Activated effector memory CD4-positive, alpha-beta T cell treated with anti-CD3 and anti-CD28 coated beads, Interleukin-2, amount 50 U/mL, for 16 hours (primary cell): ENCODE results near the gene BCAT1.

ENCODE experiments used
- DNase-seq: peaks from one replicate; pipeline ENCODE4 v3.0.0-alpha.2; 2020

BCAT1 gene

DNA sequence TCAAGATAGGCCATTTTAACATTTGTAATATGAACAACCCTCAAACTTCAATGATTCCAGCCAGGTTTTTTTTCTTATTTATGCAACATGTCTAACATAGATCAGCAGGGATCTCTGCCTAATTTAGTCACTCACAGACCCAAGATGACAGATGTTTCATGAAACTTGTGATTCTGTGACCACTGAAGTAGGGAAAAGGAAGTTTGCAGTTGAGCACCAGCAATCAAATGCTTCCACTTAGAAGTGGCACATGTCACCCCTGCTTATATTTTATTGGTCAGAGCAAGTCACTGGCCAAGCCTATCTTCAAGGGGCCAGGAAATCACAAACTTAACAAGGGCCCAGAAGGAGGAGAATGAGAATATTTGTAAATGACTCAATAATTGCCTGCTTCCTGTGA lies 150.6 kb downstream of the BCAT1 start:
- DNase-seq, result no peak

GRCh38 chr12:24797901-24798300 lies 151.0 kb downstream of the BCAT1 start:
- DNase-seq, result no peak

DNA sequence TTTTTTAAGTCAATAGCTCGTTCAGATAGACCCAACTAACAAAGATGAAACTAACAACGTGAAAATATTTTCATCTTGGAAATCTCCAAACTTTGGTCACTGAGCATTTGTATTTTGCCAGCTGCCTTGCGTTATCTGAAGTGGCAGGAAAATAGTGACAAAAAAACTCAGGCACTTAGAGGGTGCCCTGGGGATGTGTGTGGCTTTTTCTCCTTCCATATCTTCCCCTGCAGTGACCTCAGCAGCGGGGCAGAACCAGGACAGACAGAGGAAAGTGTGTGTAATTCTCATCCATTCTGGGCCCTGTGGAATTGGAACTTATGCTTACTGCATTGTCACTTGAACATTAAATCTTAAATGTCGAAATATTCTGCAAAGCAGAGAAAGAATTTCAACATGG lies 152.0 kb downstream of the BCAT1 start:
- DNase-seq, result no peak

- DNase-seq, result no peak
Observed at GRCh38 chr12:24795699-24796347, 153.1 kb downstream of the BCAT1 start.

DNA sequence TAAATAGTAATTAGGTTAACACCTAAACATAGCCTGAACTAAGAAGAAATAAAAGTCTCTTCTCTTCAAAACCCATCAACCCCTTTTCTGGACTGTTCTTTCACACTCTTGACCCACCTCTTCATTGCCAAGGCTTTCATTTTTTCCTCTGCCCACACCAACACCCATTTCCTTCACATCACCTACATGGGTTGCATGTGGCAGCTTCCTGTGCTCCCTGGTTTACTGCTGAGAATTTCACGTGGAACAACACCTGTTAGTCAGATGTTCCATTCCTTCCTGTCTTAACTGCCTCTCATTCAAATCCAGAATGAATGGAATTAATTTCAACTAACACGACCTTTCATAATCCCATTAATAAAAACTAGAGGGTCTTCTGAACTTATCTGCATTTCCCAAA lies 157.3 kb downstream of the BCAT1 start:
- DNase-seq, result no peak

DNA sequence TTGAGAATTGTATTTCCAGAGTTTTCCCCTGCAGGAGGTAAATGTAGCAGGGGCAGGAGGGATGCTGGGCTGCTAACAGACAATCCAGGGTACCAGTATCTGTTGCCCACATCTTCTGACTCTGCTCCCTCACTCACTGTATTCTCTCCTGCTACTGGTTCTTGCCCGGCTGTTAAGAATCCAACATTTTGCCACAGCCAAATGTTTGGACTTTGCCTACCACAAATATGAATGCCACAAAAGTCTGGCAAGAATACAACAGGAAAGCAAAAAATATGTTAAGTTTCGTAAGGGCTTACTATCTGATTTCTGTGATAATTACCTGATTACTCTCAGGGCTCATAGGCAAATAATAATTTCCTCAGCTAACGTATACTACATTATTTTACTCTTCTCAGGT lies 160.0 kb downstream of the BCAT1 start:
- no peak for DNase-seq

DNA sequence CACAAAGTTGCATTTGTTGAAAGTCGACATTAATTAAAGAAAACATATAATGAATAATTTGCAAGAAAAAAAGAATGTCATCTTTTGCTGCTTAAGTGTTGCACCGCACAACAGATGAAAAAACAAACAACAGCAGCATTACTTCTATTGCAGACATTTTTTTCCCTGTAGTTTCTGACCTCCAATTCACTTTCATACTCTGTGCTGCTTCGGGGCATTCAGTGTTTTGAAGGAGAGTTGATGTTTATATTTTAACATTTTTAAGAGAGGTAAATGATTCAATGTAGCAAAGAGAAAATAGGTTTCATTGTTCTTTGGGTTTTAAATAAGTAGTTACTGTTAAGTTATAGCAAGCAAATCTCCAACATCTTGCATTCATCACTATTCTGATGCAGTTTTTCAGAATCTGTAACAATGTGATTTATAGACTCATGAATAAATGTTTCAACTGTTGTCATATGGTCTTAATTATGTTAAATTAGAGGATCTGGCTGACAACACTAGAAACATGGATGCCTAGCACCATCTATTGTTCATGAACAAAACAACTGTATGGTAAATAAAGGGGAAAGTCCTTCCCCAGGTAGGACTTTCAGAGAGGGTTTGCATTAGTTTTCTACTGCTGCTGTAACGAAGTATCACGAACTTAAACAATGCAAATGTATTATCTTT lies 168.1 kb downstream of the BCAT1 start:
- no peak for DNase-seq

DNA sequence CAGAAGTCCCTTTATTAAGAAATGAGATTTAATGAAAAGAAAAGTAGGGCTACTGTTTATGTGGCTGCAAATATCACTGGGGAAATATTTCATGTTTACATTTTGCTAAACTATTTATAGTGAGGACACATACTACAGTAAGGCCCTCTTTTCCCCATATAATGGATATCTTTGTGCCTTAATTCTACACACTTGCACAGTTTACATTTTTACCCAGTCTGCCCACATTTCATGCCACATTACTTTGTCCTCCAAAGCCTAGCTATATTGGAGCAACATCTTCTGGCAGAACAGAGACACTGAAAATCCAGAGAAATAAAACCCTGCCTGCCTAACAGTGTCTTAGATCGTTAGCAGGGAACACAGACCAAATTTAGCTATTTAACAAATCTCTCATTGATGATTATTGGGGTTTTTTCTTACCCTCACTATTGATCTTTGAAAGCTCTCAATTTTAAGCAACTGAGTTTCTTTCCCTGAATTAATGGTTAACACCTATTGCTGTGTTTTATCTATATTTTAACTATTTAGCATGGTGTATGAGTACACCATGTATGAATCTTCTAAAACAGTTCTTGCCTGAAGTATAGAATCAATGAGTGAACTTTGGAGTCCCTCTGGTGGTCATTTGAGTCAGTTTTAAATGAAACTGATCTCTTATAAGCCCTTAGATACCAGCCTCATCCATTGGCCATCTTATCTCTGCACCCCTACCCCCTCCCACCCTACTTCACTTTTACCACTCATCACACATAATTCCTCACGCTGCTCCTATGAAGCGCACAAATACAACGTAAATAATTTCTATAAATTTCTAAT lies 170.2 kb downstream of the BCAT1 start:
- no peak for DNase-seq

GRCh38 chr12:24777359-24777758 lies 171.5 kb downstream of the BCAT1 start:
- no peak for DNase-seq

DNA sequence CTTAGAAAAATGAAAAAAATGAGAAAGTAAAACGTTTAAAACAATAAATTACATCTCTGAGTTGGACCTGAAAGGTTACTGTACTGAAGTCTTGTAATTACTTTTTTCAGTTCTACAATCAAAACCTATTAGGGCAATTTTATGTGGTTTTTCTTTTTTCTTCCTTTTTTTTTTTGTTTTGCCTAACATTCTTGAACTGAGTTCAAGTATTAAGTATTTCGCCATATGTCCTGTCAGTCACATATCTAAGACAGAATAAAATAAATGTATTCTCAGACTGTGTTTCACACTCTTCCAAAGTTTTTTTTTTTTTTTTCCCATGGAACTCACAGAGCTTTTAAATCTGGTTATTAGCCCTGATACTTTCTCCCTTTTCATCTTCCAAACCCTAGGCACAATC lies 172.0 kb downstream of the BCAT1 start:
- DNase-seq, result no peak

DNA sequence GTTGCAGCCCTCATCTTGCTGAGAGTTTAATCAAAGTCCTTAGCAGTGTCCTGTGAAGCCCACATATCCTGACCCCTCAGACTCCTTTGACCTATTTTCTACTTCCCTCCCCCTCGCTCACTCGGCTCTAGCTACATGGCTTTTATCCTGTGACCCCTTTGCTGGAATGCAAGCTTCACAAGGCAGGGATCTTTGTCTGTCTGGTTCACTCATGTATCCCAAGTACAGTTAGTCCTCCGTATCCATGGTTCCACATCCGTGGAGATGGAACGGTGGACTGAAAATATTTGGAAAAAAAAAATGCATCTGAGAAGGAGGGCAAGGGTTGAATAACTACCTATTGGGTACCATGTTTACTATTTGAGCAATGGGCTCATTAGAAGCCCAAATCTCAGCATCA lies 173.8 kb downstream of the BCAT1 start:
- DNase-seq, result no peak

DNA sequence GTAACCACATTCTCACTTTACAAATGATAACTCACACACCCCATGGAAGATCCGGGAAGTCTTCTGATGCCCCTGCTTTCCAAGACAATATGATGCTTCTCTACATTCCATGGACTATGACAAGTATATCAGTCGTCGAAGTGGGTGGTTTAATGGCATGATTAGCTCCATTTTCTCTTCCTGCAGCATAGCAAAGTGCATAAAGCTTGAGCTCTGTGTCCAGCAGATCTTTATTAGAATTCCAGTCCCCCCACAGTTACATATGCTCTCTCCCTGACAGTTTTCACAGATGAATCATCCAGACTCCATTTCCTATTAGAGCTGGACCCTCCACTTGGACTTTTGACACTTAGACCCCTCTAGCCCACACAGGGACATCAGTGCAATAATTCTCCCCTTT lies 174.9 kb downstream of the BCAT1 start:
- DNase-seq, result no peak

DNA sequence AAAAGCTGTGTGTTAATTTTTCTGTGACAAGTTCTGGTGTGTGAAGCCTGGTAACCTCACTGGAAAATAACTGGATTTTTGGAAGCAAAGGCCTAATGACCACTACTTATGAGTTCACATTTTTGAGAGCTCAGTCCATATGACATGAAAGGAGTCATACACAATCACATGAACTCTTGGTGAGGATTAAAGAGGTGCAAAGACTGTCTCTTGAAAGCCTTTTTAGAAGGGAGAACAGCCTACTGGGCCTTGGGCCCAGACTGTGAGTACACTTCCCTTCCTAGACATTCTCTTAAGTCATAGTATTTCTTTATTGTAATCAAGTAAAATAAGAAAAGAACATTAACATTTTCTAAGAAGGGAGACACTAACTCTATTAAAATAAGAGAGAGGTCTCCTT lies 176.1 kb downstream of the BCAT1 start:
- no peak for DNase-seq

GRCh38 chr12:24770821-24771220 lies 178.1 kb downstream of the BCAT1 start:
- no peak for DNase-seq

DNA sequence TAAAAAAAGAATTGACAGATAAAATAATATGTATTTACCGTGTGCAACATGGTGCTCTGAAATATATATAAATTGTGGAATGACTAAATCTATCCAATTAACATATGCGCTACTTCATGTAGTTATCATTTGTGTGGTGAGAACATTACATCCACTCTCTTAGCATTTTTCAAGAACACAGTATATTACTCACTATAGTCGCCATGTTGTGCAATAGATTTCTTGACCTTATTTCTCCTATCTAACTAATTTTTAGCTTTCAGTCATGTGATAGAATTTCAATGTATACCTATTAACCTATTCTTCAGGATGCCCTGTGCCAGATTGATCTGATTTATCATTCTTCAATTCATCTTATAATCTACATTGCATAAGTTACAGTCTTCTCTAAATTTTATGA lies 178.6 kb downstream of the BCAT1 start:
- no peak for DNase-seq

GRCh38 chr12:24769682-24770081 lies 179.2 kb downstream of the BCAT1 start:
- no peak for DNase-seq

- no peak for DNase-seq
Observed at GRCh38 chr12:24768415-24768814, 180.5 kb downstream of the BCAT1 start.

DNA sequence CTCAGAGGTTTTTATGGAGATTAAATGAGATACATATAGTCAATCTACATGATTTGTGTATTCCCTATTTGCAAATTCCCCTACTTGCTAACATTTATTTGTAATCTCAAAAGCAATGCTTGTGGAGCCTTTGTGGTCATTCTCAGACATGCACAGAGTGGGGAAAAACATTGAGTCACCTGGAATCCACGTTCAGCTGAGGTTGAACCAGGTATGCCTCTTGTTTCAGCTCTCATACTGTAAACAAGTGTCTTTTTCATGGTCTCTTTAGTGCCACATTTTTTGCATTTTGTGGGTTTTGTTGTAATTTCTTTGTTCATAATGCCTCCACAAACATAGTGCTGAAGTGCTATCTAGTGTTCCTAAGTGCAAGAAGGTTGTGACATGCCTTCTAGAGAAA lies 181.9 kb downstream of the BCAT1 start:
- DNase-seq, result no peak

- DNase-seq, result no peak
Observed at GRCh38 chr12:24764712-24765111, 184.2 kb downstream of the BCAT1 start.

DNA sequence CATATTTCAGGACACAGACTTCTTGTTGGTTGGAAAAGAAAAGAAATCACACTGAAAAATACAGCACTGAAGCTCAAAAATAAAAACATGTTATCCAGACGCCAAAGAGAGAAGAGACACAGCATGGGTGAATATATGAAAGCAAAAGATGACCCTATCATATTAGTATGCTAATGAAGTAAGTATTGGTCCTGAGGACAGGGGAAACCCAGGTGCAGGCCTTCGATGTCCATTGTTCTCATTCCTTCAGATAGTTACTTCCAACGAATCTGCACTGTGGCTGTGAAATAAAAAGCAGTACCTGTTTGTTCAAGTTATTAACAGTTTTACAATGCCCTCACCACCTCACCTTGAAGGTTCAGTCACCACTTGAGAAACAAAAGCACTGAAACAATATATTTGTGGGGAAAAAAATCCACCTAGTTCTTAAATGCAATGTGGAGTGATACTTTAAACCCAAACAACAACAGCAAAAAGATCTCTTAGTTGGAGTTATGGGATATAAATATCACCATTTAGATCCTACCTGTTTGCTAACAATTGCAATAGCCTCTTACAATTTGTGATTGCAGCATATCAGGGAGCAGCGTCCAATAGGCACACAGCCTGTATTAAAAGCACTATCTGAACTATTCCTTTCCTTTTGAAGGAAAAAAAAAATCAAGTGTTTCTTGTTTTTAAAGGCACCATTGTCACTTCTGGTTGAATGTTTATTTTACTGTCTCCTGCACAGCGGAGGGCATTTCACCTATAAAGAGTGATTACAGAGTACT lies 188.1 kb downstream of the BCAT1 start:
- DNase-seq, result no peak

- DNase-seq, result no peak
Observed at GRCh38 chr12:24760162-24760561, 188.7 kb downstream of the BCAT1 start.
